ENCODE data around the gene CRYL1.
A peak's percentile ranks its signal among the peaks of the same experiment; 100 is the strongest.

The CRYL1 gene

DNA sequence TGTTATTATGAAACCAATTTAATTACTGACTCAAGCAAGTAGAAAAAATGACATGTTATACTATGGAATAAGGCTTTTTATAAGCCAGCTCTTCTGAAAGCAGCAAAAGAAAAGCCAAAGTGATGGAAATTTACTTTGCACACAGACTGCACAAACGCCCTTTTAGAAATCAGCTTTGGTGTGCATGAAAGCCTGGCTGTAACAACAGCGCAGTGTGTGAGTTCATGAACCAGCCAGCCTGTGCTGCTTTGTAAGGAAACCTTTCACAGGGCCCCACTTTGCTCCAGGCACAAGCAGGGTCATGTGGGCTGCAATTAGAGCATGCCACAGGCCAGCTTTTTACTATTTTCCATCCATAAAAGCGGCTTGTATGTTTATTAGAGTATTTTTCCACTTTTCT lies 27.7 kb upstream of the CRYL1 start:
- TF ChIP-seq, protein P1, sequence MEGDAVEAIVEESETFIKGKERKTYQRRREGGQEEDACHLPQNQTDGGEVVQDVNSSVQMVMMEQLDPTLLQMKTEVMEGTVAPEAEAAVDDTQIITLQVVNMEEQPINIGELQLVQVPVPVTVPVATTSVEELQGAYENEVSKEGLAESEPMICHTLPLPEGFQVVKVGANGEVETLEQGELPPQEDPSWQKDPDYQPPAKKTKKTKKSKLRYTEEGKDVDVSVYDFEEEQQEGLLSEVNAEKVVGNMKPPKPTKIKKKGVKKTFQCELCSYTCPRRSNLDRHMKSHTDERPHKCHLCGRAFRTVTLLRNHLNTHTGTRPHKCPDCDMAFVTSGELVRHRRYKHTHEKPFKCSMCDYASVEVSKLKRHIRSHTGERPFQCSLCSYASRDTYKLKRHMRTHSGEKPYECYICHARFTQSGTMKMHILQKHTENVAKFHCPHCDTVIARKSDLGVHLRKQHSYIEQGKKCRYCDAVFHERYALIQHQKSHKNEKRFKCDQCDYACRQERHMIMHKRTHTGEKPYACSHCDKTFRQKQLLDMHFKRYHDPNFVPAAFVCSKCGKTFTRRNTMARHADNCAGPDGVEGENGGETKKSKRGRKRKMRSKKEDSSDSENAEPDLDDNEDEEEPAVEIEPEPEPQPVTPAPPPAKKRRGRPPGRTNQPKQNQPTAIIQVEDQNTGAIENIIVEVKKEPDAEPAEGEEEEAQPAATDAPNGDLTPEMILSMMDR (conservative IDR thresholded peaks at IDR 0.05; ENCODE audit: control insufficient read depth, insufficient read depth, low read depth, low read length), result no peak
- H3K4me3 ChIP-seq (ENCODE audit: control insufficient read depth, low read depth, low read length), result no peak overlapping the region
- no peak for DNase-seq (ENCODE audit: low read depth)

DNA sequence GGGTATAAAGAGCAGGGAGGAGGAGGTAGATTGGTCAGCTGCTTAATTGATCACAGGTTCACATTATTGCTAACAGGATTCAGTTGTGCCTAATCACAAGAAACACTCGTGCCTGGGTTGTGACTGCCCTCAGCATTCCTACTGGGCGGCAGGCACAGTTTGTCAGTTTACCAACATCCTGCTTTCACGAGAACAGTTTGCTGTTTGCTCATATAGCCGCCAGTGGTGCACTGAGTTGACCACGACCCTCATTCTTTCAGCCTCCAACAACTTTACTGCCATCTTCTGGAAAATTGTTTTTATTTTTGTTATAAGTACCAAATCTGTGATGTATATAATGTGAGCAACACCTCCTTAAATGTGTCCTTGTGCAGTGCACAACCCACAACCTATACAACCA lies 25.1 kb upstream of the CRYL1 start:
- TF ChIP-seq, protein P1 (conservative IDR thresholded peaks at IDR 0.05; ENCODE audit: control insufficient read depth, insufficient read depth, low read depth, low read length), result no peak
- H3K4me3 ChIP-seq (ENCODE audit: control insufficient read depth, low read depth, low read length), result no peak overlapping the region
- peak; percentile 31 for DNase-seq (ENCODE audit: low read depth)

DNA sequence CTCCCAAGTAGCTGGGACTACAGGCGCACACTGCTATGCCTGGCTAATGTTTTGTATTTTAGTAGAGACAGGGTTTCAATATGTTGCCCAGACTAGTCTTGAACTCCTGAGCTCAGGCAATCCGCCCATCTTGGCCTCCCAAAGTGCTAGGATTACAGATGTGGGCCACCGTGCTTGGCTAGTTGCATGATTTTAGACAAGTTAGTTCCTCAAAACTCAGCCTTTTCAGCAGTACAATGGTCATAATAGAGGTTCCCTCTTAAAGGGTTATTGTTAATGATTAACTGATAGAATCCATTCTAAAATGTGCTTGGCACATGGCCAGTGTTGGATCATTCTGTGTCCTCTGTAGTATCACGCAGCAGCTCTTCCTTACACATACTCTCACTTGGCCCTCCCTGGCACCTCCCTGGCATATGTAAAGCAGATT lies 21.8 kb upstream of the CRYL1 start:
- TF ChIP-seq, protein P1 (conservative IDR thresholded peaks at IDR 0.05; ENCODE audit: control insufficient read depth, insufficient read depth, low read depth, low read length), result no peak
- DNase-seq (ENCODE audit: low read depth), result no peak
- no peak overlapping the region for H3K4me3 ChIP-seq (ENCODE audit: control insufficient read depth, low read depth, low read length)

DNA sequence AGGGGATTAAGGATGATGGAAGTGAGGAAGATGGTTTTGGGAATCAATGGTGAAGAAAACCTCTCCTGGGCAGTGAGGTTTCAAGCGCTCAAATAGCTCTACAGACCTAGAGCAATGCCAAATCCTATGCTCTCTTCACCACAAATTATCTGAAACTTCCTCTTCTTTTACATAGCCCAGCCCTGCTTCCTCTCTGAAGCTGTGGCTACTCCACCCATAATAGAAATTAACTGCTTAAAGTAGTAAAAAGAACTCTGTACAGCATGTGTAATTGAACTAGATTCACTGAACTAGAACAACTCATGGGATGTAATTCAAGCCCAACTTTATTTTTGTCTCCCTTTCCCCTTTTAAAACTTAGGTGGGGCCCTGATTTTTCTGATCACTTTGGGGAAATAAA lies 20.9 kb upstream of the CRYL1 start:
- no peak overlapping the region for H3K4me3 ChIP-seq (ENCODE audit: control insufficient read depth, low read depth, low read length)
- no peak for DNase-seq (ENCODE audit: low read depth)
- TF ChIP-seq, protein P1 (conservative IDR thresholded peaks at IDR 0.05; ENCODE audit: control insufficient read depth, insufficient read depth, low read depth, low read length), result no peak

DNA sequence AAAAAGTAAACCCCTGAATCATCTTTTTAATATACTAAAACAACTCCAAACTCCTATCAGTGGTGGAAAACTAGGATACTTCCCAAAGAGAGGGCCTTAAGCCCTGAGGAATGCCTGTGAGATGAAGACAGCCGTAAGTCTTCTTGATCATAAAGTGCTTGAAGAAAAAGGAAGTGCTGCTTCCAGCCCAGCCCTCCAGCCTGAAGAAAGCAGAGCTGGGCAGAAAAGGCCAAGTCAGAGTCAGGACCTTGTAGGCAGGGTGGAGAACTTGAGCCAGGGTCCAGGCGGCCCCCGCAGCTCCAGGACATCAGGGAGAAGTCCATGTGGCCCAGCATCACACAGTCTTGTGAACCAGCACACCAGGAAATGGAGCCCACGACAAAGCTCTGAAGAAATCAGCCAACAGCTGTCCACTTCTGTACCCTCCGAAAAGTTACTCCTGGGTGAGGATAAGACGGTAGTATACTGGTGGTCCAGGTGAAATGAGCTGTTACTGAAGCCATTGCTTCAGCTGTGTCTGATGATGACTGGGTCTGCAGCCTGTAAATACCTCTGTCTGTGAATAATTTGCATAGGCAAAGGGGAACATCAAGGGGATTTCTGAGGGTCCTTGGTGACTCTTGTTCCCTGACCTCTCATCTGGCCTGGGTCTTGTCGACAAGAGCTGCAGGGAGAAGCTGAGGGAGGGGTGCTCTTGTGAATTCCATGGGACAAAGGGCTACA lies 18.7 kb upstream of the CRYL1 start:
- H3K4me3 ChIP-seq (ENCODE audit: control insufficient read depth, low read depth, low read length), result no peak overlapping the region
- TF ChIP-seq, protein P1 (conservative IDR thresholded peaks at IDR 0.05; ENCODE audit: control insufficient read depth, insufficient read depth, low read depth, low read length), result no peak
- no peak for DNase-seq (ENCODE audit: low read depth)

DNA sequence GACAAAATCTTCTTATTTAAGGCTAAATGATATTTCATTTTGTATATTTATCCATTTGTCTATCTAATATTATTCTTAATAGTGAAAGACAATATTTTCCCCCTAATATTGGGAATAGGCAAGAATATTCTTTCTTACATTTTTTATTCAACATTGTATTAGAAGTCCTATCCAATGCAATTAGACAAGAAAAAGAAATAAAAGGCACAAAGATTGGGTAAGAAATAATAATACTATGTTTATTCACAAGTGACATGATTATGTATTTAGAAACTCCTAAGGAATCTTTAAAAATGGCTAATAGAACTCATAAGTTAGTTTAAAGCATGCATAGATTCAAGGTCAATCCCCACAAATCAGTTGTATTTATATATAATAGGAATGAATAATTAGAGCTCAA lies 11.3 kb upstream of the CRYL1 start:
- TF ChIP-seq, protein P1 (conservative IDR thresholded peaks at IDR 0.05; ENCODE audit: control insufficient read depth, insufficient read depth, low read depth, low read length), result no peak
- DNase-seq (ENCODE audit: low read depth), result no peak
- no peak overlapping the region for H3K4me3 ChIP-seq (ENCODE audit: control insufficient read depth, low read depth, low read length)

Data from fibroblast of mammary gland (primary cell).